ENCODE data around the gene UNC93B1. TPM values are rescaled to one million over a fixed set of nuclear protein-coding genes. Genes with fewer than 3 reads are reported as not detected.

UNC93B1 gene
- total and polyA plus RNA-seq, 2 of the 8 experiments (the other 6 are each of a cell fraction or from before 2014, with no cell fraction given): 18.9 to 34.3 TPM

GRCh38 chr11:68022531-68022930 lies 18.6 kb upstream of the UNC93B1 start (continued):
- TF ChIP-seq CHD7 (IDR thresholded peaks at IDR 0.05; ENCODE audit: insufficient replicate concordance, low read length): no peak
- no peak for TF ChIP-seq MAX (IDR thresholded peaks at IDR 0.05)
- TF ChIP-seq SRF (IDR thresholded peaks at IDR 0.05; ENCODE audit: low read depth, low read length): no peak
- no peak for TF ChIP-seq CEBPB (IDR thresholded peaks at IDR 0.05; ENCODE audit: low read depth, low read length)
- TF ChIP-seq KDM1A (IDR thresholded peaks at IDR 0.05; ENCODE audit: borderline replicate concordance, low read length): no peak
- TF ChIP-seq RAD21 (IDR thresholded peaks at IDR 0.05 in 1 of 2, conservative IDR thresholded peaks at IDR 0.05 in 1 of 2; ENCODE audit: low read depth in 2 of 2, low read length in 2 of 2): no peak

All from H1 (cell line).